B cell (primary cell): ENCODE measurements around the gene SPPL2C.

ENCODE experiments used
- CTCF ChIP-seq: fragments of 200-600 bp; IDR thresholded peaks from one replicate; pipeline ENCODE4 v1.8.0; 2022; ENCODE audit warnings: antibody characterized with exemption, mild to moderate bottlenecking
- EZH2 ChIP-seq: IDR thresholded peaks from 2 replicates; pipeline ENCODE4 v1.6.1; 2012; ENCODE audit warnings: borderline replicate concordance, low read depth, mild to moderate bottlenecking, moderate library complexity, low read length; ENCODE audit not compliant: insufficient read depth, poor library complexity, severe bottlenecking

GRCh38 chr17:45846646-45847045 lies 2.0 kb downstream of the SPPL2C start:
- TF ChIP-seq CTCF, result no peak
- no peak for TF ChIP-seq EZH2
